ENCODE results near the gene LIPG. TPM values are rescaled to one million over a fixed set of nuclear protein-coding genes. Genes with fewer than 3 reads are reported as not detected.
A peak's percentile ranks its signal among the peaks of the same experiment; 100 is the strongest.

Gene LIPG
- total RNA-seq, 1 experiment from 2014 or later, result 6.1 TPM

DNA sequence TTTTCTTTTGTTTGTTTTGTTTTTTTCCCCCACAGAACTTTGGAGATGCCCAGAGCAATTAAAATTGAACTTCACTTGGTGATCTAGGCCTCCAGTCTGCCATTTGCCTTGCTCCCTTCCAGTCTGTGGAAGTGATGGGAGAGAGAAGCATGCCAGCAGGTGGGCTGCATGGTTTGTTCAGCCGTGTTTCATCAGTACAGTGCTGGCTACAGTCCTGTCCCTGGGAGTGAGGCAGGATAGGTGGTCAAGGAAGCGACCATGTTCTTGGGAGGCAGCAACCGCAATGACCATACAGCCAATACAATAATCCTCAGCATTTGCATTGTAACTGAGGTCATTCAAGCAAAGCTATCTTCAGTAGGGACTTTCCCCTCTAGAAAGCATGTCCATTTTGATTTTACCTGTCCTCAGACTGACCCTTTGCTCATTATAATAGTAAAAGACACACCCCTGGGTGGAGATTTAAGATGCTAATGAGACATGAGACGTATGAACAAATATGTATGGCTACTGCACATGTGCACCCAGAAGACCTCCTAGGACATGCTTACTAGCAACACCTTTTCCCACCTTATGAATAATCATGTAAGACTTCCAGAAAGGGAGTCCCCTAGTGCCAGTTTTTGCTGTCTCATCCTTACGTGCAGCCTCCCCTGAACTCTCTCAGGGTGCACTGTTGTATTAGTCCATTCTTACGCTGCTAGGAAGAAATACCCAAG is 11.1 kb upstream of the LIPG start:
- Histone ChIP-seq H3K27me3 (ENCODE audit: insufficient read depth, low read length) (no peaks in the 10 kb centered on the region), H3K79me1 (ENCODE audit: insufficient read depth, low read depth, low read length, poor library complexity, severe bottlenecking) (no peaks in the 10 kb centered on the region), H2BK5ac (ENCODE audit: insufficient read length, low read length) (no peak overlapping the region), H3K56ac (ENCODE audit: insufficient read length, low read depth, low read length) (no peak overlapping the region), H4K8ac (replicated peaks; ENCODE audit: insufficient read length, low read depth, low read length) (no peak overlapping the region), H3K4me1 (ENCODE audit: insufficient read depth, low read length) (no peaks in the 10 kb centered on the region; the same call in 1 of the 2 replicates), H3K79me2 (ENCODE audit: insufficient read depth, low read length) (no peaks in the 10 kb centered on the region), H3K27ac (ENCODE audit: insufficient read length, low read depth, low read length) (no peak overlapping the region), H3K4ac (ENCODE audit: low read depth, low read length) (no peak overlapping the region), H3K4me2 (ENCODE audit: insufficient read depth, insufficient read length, low read length) (no peak overlapping the region), H2AFZ (ENCODE audit: low read length) (no peak overlapping the region), H3K14ac (ENCODE audit: insufficient read depth, low read length) (no peak overlapping the region), H2AK5ac (ENCODE audit: insufficient read length, low read length) (no peak overlapping the region), H3K23ac (ENCODE audit: insufficient read length, low read depth, low read length) (no peak overlapping the region), H3T11ph (ENCODE audit: low read length) (no peak overlapping the region), H2BK15ac (ENCODE audit: low read depth, low read length) (no peak overlapping the region), H2BK20ac (ENCODE audit: low read depth, low read length, poor library complexity, severe bottlenecking) (no peak overlapping the region), H4K91ac (ENCODE audit: insufficient read length, low read depth, low read length) (no peak overlapping the region), H4K20me1 (ENCODE audit: control insufficient read depth, insufficient read depth, insufficient read length) (no peaks in the 10 kb centered on the region), H2BK120ac (ENCODE audit: low read depth, low read length, poor library complexity, severe bottlenecking) (no peak overlapping the region), H4K5ac (ENCODE audit: insufficient read length, low read depth, low read length) (no peak overlapping the region), H2BK12ac (ENCODE audit: insufficient read length, low read depth, low read length) (no peak overlapping the region), H3K23me2 (ENCODE audit: insufficient read length, low read depth, low read length, poor library complexity, severe bottlenecking) (no peaks in the 10 kb centered on the region), H3K9ac (ENCODE audit: extremely low read depth, insufficient read length, low read length) (no peak overlapping the region), H3K18ac (ENCODE audit: insufficient read length, low read depth, low read length) (no peak overlapping the region), H3K9me3 (ENCODE audit: control insufficient read depth, low read depth, low read length) (no peaks in the 10 kb centered on the region)
- DNase-seq, result no peak
- no CpG with 5 or more reads among the region's 6 CpGs for WGBS (ENCODE audit: extremely low coverage, insufficient read length, low lambda C conversion rate)
- peaks cover 23 to 26% of the 10 kb centered on the region in 2 experiments for H3K4me1 Mint-ChIP-seq
- TF ChIP-seq, protein P1, sequence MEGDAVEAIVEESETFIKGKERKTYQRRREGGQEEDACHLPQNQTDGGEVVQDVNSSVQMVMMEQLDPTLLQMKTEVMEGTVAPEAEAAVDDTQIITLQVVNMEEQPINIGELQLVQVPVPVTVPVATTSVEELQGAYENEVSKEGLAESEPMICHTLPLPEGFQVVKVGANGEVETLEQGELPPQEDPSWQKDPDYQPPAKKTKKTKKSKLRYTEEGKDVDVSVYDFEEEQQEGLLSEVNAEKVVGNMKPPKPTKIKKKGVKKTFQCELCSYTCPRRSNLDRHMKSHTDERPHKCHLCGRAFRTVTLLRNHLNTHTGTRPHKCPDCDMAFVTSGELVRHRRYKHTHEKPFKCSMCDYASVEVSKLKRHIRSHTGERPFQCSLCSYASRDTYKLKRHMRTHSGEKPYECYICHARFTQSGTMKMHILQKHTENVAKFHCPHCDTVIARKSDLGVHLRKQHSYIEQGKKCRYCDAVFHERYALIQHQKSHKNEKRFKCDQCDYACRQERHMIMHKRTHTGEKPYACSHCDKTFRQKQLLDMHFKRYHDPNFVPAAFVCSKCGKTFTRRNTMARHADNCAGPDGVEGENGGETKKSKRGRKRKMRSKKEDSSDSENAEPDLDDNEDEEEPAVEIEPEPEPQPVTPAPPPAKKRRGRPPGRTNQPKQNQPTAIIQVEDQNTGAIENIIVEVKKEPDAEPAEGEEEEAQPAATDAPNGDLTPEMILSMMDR (conservative IDR thresholded peaks at IDR 0.05), result no peak
- H3K36me3 Mint-ChIP-seq (ENCODE audit: insufficient read depth in 1 of 3, low read depth in 3 of 3), result peaks cover 10 to 30% (median 11%) of the 10 kb centered on the region in 3 experiments
- no peak overlapping the region for H3K4me3 Mint-ChIP-seq
- peak overlapping the region in 1 of 3 experiments; percentile 49; a peak in 1 of 7 replicates for H3K27ac Mint-ChIP-seq
- H3K27me3 Mint-ChIP-seq (ENCODE audit: low read depth), result no peaks in the 10 kb centered on the region
- peaks cover 26 to 38% of the 10 kb centered on the region in 2 experiments for H3K9me3 Mint-ChIP-seq
